D721Med (cell line): ENCODE data around the gene COA1.

Experiments used
- DNase-seq: peaks from one replicate; pipeline ENCODE4 v3.0.0; 2011; ENCODE audit warnings: low spot score; ENCODE audit not compliant: insufficient read length
- FAIRE-seq: peaks from 2 replicates; lab custom pipeline; 2011; peaks lifted over from hg19 to GRCh38; lab: Jason Lieb, UNC
- CTCF ChIP-seq: IDR thresholded peaks from 2 replicates; pipeline ENCODE4 v1.5.1; 2012; ENCODE audit warnings: mild to moderate bottlenecking, control low read depth; ENCODE audit not compliant: insufficient read depth; ENCODE audit errors: missing control alignments

The COA1 gene

DNA sequence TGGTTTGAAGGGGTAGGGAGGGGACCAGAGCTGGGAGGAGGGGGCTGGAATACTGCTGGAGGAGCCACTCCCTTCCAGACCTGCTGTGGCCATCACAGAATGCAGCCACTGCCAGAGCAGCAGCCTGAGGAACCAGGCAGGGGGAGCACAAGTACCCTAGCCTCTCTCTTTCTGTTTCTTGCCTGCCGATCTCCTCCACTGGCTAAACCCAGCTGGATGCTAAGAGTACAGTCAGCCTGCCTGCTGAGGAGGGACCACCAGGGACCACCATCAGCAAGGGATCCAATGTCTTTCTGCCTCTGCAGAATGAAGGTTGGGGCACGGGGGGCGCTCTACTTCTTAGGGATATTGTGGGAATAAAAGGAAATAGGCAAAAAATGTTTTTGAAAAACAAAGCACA is 33.9 kb upstream of the COA1 start:
- no peak for TF ChIP-seq CTCF
- no peak for DNase-seq
- FAIRE-seq: no peak

- no peak for TF ChIP-seq CTCF
- FAIRE-seq: no peak
- no peak for DNase-seq
Measured at GRCh38 chr7:43761938-43762692, 32.8 kb upstream of the COA1 start.

- DNase-seq (no peak), FAIRE-seq (no peak)
Measured at GRCh38 chr7:43761382-43761781, 32.1 kb upstream of the COA1 start.

GRCh38 chr7:43760861-43761260 is 31.5 kb upstream of the COA1 start:
- TF ChIP-seq CTCF: no peak
- FAIRE-seq: no peak
- DNase-seq: no peak

More at GRCh38 chr7:43761382-43761781, 32.1 kb upstream of the COA1 start:
- no peak for TF ChIP-seq CTCF

GRCh38 chr7:43758822-43759683 is 29.7 kb upstream of the COA1 start:
- FAIRE-seq: no peak
- DNase-seq: no peak
- TF ChIP-seq CTCF: no peak

- FAIRE-seq (no peak), DNase-seq (peak; percentile 95)
- no peak for TF ChIP-seq CTCF
Measured at GRCh38 chr7:43758029-43758821, 28.9 kb upstream of the COA1 start, which contains the start of gene BLVRA. Gene BLVRA (plus strand): TSS chr7:43758680. CDS start chr7:43771159, 12,479 bp downstream.
